ENCODE results near the gene CNTNAP5.
A peak's percentile ranks its signal among the peaks of the same experiment; 100 is the strongest.

CNTNAP5 gene

GRCh38 chr2:124424074-124424473 lies 399.0 kb downstream of the CNTNAP5 start:
- DNase-seq (ENCODE audit: low read depth) = no peak
- TF ChIP-seq CTCF (conservative IDR thresholded peaks at IDR 0.05; ENCODE audit: low read depth, low read length) = no peak
- H3K4me3 ChIP-seq (ENCODE audit: low read length) = no peak overlapping the region

DNA sequence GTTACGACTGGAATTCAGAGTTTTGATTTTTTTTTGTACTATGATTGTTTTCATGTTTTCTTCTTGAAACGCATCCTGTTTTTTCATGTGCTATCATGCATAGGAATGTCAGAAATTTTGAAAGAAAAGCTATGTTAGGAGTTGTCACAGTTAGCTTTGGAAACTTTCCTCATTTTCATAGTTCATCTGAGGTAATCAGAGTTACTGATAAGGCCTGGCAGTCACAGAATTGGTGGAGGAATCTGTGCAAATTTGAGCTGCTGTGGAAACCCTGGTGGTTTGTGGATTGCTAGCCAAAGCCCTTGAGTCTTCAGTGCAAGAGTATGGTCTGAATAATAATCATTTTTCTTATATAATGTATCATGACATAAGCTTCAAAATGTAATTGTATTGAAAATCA lies 401.0 kb downstream of the CNTNAP5 start:
- DNase-seq (ENCODE audit: low read depth) = no peak
- TF ChIP-seq CTCF (conservative IDR thresholded peaks at IDR 0.05; ENCODE audit: low read depth, low read length) = no peak
- no peak overlapping the region for H3K4me3 ChIP-seq (ENCODE audit: low read length)

DNA sequence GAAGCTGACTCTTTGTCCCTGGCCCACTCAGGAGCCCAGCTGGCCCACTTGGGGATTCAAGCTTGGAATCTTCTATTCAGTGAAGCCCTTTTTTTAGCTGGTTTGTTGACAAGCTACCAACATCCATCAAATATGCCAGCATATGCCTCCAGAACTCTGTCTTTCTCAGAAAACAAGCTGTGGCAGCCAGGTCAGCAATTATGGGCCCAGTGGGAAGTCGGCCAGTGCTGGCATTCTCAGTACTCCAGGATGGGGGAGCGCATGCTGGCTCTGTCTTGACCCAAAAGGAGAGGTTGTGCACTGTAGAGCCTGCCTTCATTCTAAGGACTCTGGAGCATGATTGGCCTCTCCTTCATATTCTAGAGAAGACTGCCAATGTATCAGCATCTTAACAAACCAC lies 401.5 kb downstream of the CNTNAP5 start:
- TF ChIP-seq CTCF (conservative IDR thresholded peaks at IDR 0.05; ENCODE audit: low read depth, low read length) = no peak
- DNase-seq (ENCODE audit: low read depth) = no peak
- no peak overlapping the region for H3K4me3 ChIP-seq (ENCODE audit: low read length)

DNA sequence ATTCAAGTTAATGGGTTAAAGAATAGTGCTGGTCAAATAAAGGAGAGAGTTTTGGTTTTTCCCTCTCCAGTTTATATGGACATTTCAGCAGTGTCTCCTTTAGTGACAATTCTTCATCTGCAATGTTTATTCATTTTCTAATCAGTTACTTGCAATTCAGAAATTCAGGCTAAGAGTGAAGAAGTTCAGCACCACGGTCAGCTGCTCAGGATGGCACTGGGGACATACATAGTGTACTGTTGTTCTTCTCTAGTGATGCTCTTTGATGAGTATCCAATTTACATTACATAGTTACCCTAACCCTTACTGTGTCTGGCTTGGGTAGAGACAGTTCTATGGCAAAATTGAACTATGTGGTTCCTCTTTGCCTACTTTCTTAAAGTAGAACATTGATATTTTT lies 412.7 kb downstream of the CNTNAP5 start:
- no peak for TF ChIP-seq CTCF (conservative IDR thresholded peaks at IDR 0.05; ENCODE audit: low read depth, low read length)
- H3K4me3 ChIP-seq (ENCODE audit: low read length) = no peak overlapping the region
- DNase-seq (ENCODE audit: low read depth) = no peak

DNA sequence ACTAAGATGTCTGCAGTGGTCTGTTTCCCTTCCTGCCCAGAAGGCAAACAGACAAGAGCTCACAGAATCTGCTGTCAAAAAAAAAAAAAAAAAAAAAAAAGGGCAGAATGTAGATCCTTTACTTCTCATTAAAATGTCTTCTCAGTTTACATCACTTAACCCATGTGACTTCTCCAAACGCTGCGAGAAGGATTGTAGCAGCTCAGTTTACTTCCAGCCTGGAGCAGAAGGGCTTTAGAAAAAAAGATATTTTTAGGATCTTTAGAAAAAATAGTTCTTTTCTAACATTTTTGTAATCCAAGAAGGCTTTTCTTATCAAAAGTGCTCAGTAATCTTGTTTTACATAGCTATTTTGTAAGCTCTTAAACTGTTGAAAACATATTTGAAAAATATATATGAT lies 425.4 kb downstream of the CNTNAP5 start:
- DNase-seq (ENCODE audit: low read depth) = no peak

DNA sequence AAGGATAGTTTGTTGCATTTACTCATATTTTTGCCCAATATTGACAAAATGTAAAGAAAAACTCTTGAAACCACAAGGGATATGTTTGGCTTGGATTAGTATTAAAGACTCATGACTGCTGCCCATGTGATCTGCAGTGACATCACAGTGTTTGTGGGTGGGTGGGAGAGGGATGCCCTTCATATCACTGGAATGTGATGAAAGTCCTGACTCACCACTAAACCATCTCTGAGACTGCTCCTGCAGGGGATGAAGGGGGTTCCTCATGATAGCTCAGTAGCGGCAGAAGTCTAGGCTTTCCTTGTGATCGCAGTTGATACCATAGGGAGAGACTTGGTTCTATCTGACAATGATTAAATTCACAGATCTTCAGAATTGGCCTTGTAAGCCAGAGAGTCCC lies 451.2 kb downstream of the CNTNAP5 start:
- no peak overlapping the region for H3K4me3 ChIP-seq (ENCODE audit: low read length)
- no peak for TF ChIP-seq CTCF (conservative IDR thresholded peaks at IDR 0.05; ENCODE audit: low read depth, low read length)
- DNase-seq (ENCODE audit: low read depth) = peak; percentile 97

More for the DNA sequence above, 425.4 kb downstream of the CNTNAP5 start:
- no peak for TF ChIP-seq CTCF (conservative IDR thresholded peaks at IDR 0.05; ENCODE audit: low read depth, low read length)
- no peak overlapping the region for H3K4me3 ChIP-seq (ENCODE audit: low read length)

DNA sequence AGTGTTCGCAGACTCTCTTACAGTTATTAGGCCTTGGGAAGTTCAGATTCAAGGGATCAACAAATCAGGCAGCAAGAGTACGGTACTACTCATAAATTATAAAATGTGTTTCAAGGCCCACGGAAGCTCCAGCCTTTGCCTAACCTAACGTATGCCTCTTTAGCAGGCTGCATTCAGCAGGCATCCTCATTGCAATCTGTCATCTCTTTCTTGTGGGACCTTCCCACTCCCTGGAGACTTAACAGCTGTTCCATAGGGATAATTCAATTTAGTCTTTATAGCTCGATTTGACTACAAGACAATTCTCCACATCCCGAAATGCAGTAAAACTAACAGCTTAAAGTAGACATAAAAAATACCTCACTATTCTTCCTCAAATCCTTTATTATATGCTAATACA lies 453.7 kb downstream of the CNTNAP5 start:
- no peak for TF ChIP-seq CTCF (conservative IDR thresholded peaks at IDR 0.05; ENCODE audit: low read depth, low read length)
- DNase-seq (ENCODE audit: low read depth) = no peak
- H3K4me3 ChIP-seq (ENCODE audit: low read length) = no peak overlapping the region
